Mucosa of rectum (tissue), 2 donors: ENCODE results near the gene RERG.

ENCODE experiments used
- H3K27ac ChIP-seq, 2 donors: one replicate each; pipeline ENCODE4 v1.7.0; 2013; ENCODE audit warnings: inconsistent platforms in 2 of 2, low read depth in 2 of 2, low read length in 2 of 2
- H3K27me3 ChIP-seq, 2 donors: one replicate each; pipeline ENCODE4 v1.7.0; 2013; ENCODE audit warnings: low read length in 2 of 2; ENCODE audit not compliant: control insufficient read depth in 2 of 2, insufficient read depth in 2 of 2
- H3K36me3 ChIP-seq, 2 donors: one replicate each; pipeline ENCODE4 v1.7.0; 2013; ENCODE audit warnings: low read length in 2 of 2; ENCODE audit not compliant: control insufficient read depth in 2 of 2, insufficient read depth in 2 of 2
- H3K4me1 ChIP-seq, 2 donors: one replicate each; pipeline ENCODE4 v1.7.0; 2013; ENCODE audit warnings: low read length in 2 of 2, mild to moderate bottlenecking in 1 of 2; ENCODE audit not compliant: control insufficient read depth in 2 of 2, insufficient read depth in 2 of 2
- H3K4me3 ChIP-seq, 2 donors: one replicate each; pipeline ENCODE4 v1.7.0; 2013; ENCODE audit warnings: low read length in 2 of 2
- H3K9ac ChIP-seq, 2 donors: one replicate each; pipeline ENCODE4 v1.7.0; 2013; ENCODE audit warnings: low read length in 2 of 2, low read depth in 1 of 2, mild to moderate bottlenecking in 1 of 2
- H3K9me3 ChIP-seq, 2 donors: one replicate each; pipeline ENCODE4 v1.7.0; 2013; ENCODE audit warnings: low read length in 2 of 2; ENCODE audit not compliant: control insufficient read depth in 2 of 2
- donor health status: healthy.
- donor health status: Normal muscosa, but diverticular disease.

The RERG gene

DNA sequence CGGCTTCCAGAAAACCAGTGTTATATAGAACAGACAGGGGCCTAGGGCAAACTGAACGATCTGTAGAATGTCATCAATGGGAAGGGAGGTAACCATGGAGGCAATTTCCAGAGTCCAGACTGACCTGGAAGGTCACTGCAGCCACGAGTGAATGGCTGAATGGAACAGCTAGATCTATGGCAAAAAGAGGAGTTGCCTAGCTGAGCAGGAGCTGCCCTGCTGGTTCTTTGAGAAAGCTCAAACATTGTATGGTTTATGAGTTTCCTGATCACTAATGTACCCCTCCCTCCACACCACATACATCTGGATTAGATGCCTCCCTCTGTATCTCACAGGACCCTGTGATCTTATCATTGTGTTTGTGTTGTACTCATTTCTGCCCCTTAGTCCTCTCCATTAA is 1.0 kb upstream of the RERG start:
- H3K27me3 ChIP-seq, result peaks cover 2 to 9% of the 10 kb centered on the region in 2 donors
- no peak overlapping the region for H3K9ac ChIP-seq
- H3K9me3 ChIP-seq, result no peaks in the 10 kb centered on the region
- H3K4me3 ChIP-seq, result no peak overlapping the region
- peaks cover 0 to 2% of the 10 kb centered on the region in 2 donors for H3K4me1 ChIP-seq
- no peaks in the 10 kb centered on the region for H3K36me3 ChIP-seq
- H3K27ac ChIP-seq, result no peak overlapping the region

DNA sequence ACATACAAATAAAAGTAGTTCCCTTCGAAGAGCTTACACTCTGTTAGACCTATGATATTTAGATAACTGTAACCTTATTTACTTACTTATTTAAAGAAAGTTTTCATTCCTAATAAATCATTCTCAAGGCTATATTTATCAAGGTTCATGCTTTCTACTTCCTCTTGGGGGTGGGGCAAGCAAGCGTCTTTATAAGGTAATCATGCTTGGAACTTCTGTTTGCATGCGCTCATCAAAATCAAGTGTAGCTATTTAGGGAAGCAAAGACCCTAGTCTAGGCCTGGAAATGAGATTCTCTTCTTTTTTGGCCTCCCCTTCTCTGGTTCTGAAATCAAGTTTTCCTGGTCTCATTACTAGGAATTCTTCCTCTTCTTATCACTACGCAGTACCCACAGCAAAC is 766 bp downstream of the RERG start:
- peak overlapping the region in 1 of 2 donors; percentile 58 for H3K9ac ChIP-seq
- peak overlapping the region; percentile 55 to 72 for H3K4me3 ChIP-seq
- H3K4me1 ChIP-seq, result peaks cover 0 to 2% of the 10 kb centered on the region in 2 donors
- H3K36me3 ChIP-seq, result no peaks in the 10 kb centered on the region
- H3K27ac ChIP-seq, result peak overlapping the region; percentile 40 to 42
- H3K27me3 ChIP-seq, result peaks cover 2 to 9% of the 10 kb centered on the region in 2 donors
- H3K9me3 ChIP-seq, result no peaks in the 10 kb centered on the region

DNA sequence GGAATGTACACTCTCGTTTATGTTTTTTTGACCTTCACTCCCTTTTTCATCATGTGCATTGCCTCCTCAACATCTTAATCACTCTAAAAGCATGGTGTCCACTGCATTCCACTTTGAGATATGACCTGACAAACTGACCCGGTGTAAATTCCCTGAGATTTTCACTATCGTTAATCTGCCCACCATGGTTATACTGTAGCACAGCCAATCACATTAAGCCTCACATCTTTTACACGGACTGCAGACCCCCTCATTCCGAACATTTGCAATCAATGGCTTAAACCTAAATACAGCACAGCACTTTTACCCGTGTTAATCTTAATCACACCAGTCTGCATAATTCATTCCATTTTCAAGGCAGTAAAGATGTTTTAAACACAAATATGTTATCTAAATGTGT is 2.4 kb downstream of the RERG start:
- H3K27ac ChIP-seq, result no peak overlapping the region
- no peak overlapping the region for H3K4me3 ChIP-seq
- H3K9ac ChIP-seq, result no peak overlapping the region
- H3K27me3 ChIP-seq, result peaks cover 2 to 9% of the 10 kb centered on the region in 2 donors
- no peaks in the 10 kb centered on the region for H3K9me3 ChIP-seq
- H3K4me1 ChIP-seq, result peaks cover 0 to 2% of the 10 kb centered on the region in 2 donors
- no peaks in the 10 kb centered on the region for H3K36me3 ChIP-seq

DNA sequence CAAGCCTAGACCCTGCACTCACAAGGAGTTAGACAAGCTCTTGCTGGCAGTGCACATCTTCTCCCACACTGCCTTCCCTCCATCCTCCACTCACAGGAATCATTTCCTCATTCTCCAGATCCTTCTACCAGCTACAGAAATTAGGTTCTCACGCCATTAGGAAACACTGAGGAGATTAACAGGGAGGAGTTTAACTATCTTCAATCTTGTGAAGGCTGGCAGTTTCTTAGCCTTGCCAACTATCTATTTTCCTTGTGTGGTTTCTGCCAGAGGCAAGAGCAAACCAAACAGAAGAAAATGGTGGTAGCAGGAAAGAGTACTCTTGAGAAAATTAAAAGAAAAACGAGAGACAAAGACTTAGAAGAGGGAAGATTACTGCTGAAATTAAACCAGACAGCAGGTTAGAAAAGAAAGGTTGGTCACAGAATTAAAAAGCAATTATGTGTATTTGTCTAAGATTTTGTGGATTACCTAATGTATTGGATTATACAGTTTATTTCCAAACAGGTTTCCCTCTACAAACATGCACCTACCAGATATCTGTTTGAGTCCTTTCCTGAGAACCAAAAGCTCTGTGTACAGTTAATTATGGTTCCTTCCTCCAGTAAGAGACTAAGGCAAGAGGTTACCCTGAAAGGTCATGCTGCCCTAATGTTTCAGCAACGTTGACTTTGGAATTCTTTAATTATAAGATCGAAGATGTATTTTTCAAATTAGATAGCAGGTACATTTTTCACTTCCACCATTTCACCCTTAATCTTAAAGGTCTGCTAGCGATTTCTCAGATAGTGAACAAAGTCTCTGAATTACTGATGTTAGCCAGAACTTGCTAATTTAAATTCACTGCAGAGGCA is 5.0 kb downstream of the RERG start:
- no peak overlapping the region for H3K27ac ChIP-seq
- H3K27me3 ChIP-seq, result peaks cover 0 to 3% of the 10 kb centered on the region in 2 donors
- no peaks in the 10 kb centered on the region for H3K9me3 ChIP-seq
- H3K9ac ChIP-seq, result no peak overlapping the region
- no peaks in the 10 kb centered on the region for H3K36me3 ChIP-seq
- no peak overlapping the region for H3K4me3 ChIP-seq
- H3K4me1 ChIP-seq, result peaks cover 0 to 2% of the 10 kb centered on the region in 2 donors

DNA sequence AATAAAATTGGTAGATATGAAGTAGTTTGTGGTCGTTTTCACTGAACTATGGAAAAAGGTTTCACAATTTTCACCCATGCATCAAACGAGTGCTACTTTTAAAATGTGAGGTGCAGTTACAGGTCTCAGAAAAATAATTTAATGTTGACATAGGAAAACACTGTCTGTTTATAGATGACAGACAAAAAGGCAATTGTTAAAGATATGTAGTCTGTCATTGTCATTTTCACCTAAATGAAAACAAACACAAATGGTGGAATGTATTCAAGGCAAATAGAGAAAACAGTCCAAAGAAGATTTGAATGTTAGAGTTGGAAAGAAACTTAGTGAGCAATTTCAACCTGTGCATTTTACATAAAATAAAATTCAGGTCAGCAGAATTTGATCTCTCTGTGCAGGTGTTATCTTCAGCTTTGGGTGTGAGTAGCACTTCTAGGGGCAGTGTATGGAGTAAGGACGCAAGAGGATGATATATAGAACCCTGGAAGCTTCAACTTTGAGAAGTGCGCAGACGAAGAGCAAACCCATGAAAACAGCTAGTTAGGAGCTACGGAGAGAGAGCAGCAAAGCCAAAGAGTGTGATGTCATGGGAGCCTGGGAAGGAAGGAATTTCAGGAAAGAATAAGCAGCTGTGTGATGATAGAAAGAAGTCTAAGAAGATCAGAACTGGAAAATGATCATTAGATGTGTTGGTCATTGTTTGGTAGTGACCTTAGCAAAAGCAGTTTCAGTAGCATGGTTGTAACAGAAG is 6.2 kb downstream of the RERG start:
- Histone ChIP-seq H3K27me3 (no peaks in the 10 kb centered on the region), H3K4me3 (no peak overlapping the region), H3K36me3 (no peaks in the 10 kb centered on the region), H3K9me3 (no peaks in the 10 kb centered on the region), H3K4me1 (no peaks in the 10 kb centered on the region), H3K27ac (no peak overlapping the region), H3K9ac (no peak overlapping the region)

DNA sequence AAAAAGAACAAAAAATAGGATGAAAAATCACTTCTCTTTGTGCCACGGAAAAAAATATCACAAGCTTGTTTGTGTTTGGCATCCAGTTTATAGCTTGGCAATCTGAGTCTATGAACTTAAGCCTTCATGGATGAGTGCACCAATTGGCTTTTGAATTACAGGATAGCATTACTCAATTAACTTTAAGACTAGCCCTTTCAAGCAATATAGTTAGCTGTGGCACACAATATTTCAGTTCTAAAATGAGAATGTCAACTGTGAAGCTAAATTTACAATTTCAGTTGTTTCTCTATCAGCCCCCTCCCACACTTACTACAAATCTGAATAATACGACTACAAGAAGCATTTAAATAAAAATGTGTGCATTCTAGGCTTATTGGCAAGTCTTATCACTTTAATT is 8.3 kb downstream of the RERG start:
- Histone ChIP-seq H3K9ac (no peak overlapping the region), H3K27ac (no peak overlapping the region), H3K4me3 (no peak overlapping the region), H3K27me3 (no peaks in the 10 kb centered on the region), H3K9me3 (no peaks in the 10 kb centered on the region), H3K36me3 (no peaks in the 10 kb centered on the region), H3K4me1 (no peaks in the 10 kb centered on the region)

DNA sequence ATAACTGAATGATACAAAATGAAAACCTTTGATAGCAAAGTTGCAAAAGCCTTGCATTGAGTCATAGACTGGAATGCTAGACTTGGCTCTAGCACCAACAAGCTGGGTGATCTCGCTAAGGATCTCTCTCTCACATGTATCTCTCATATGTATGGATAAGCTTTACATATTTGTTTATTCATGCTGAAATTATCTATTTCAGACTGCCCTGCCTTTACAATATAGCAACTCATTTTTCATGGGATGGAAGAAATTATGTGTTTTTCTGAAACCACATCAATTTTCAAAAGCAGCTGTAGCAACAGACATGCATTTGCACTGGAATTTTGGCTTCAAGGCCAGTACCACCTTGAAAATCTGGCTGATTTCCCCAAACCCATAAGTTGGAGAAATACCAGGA is 11.4 kb downstream of the RERG start:
- H3K4me1 ChIP-seq, result no peaks in the 10 kb centered on the region
- H3K27me3 ChIP-seq, result no peaks in the 10 kb centered on the region
- H3K9ac ChIP-seq, result no peak overlapping the region
- no peaks in the 10 kb centered on the region for H3K36me3 ChIP-seq
- peak overlapping the region in 1 of 2 donors; percentile 45 for H3K27ac ChIP-seq
- H3K4me3 ChIP-seq, result no peak overlapping the region
- no peaks in the 10 kb centered on the region for H3K9me3 ChIP-seq

DNA sequence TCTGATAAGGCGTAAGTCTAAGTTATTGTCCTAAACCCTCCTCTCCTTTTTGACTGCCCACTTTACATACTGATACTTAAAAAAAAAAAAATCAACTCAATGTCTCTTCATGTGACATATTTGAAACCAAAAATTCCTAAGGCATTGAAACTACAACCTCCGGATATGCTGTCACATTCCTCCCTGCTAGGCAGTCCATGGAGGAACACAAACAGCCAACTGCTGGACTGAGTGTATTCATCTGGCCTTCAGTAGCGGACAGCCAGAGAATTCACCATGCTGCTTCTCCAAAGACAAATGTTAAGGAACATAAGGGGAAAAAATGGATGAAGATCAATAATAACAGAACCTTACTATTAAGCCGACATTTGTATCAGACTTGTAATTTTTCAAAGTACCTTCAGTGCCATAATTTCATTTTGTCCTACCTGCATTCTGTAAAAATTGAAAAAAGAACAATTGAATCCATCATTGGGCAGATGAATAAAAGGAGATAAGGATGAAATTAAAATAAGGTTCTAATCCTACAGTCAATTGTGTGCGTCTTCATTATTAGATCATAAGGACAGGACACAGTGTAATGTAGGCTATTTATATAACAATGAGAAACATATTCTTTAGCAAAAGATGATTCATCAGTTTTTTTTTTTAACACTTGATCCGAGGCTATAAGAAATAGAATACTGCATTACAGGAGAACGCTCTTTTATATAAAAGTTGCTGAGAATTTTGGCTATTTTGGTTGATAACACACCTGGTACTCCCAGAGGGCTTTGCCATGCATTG is 12.2 kb downstream of the RERG start:
- no peaks in the 10 kb centered on the region for H3K4me1 ChIP-seq
- H3K36me3 ChIP-seq, result no peaks in the 10 kb centered on the region
- no peak overlapping the region for H3K9ac ChIP-seq
- H3K9me3 ChIP-seq, result no peaks in the 10 kb centered on the region
- no peaks in the 10 kb centered on the region for H3K27me3 ChIP-seq
- no peak overlapping the region for H3K4me3 ChIP-seq
- H3K27ac ChIP-seq, result peak overlapping the region in 1 of 2 donors; percentile 5

DNA sequence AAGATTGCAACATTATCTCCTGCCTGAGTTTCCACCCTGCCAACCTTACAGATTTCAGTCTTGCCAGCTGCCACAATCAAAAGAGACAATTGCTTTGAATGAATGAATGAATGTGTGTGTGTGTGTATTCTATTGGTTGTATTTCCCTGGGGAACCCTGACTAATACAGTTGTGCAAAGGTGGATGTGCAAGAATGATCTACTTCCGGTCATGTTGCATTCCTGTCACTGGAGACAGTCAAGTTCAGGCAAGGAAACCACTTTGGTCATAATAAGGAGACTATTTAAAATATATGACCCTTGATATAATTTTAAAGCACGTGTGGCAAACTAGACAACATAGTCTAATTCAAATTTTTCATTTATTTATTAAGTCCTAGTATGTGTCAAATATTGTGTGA is 13.1 kb downstream of the RERG start:
- Histone ChIP-seq H3K36me3 (no peaks in the 10 kb centered on the region), H3K4me3 (no peak overlapping the region), H3K9ac (no peak overlapping the region), H3K9me3 (no peaks in the 10 kb centered on the region), H3K27ac (no peak overlapping the region), H3K4me1 (no peaks in the 10 kb centered on the region), H3K27me3 (no peaks in the 10 kb centered on the region)
